Hepatocyte (in vitro differentiated cells): ENCODE data around the gene CDCA3.

Experiments
- CTCF ChIP-seq: fragments of 200-600 bp; sonication (generic); IDR thresholded peaks from 2 replicates; pipeline ENCODE4 v1.5.1; 2016; ENCODE audit warnings: antibody characterized with exemption, mild to moderate bottlenecking; ENCODE audit not compliant: poor library complexity
- EZH2 ChIP-seq: fragments of 200-600 bp; sonication (generic); IDR thresholded peaks from 2 replicates; pipeline ENCODE4 v1.6.1; 2016; ENCODE audit warnings: antibody characterized with exemption, mild to moderate bottlenecking, borderline replicate concordance
- EZH2phosphoT487 ChIP-seq: fragments of 200-600 bp; sonication (generic); IDR thresholded peaks from one replicate; pipeline ENCODE4 v1.6.1; 2018; ENCODE audit warnings: antibody characterized with exemption, mild to moderate bottlenecking, low read depth, moderate library complexity; ENCODE audit not compliant: unreplicated experiment, severe bottlenecking

GRCh38 chr12:6863586-6864321 lies 12.7 kb upstream of the CDCA3 start:
- TF ChIP-seq EZH2phosphoT487 (no peak), CTCF (no peak), EZH2 (no peak)
